Spleen (tissue), 7 donors: ENCODE measurements around the gene RUVBL1.

ENCODE experiments used
- CTCF ChIP-seq, 11 experiments: fragments of 200-600 bp in 7 of 11; fragments of 450-650 bp in 4 of 11; sonication (generic) in 4 of 11; IDR thresholded peaks in 8 of 11; conservative IDR thresholded peaks in 3 of 11; 1 replicate in 7 of 11; 2 replicates in 4 of 11; pipeline versions ENCODE4 v1.4.0 to v1.8.0; 2016 to 2021; ENCODE audit warnings: antibody characterized with exemption in 11 of 11, inconsistent platforms in 4 of 11, mild to moderate bottlenecking in 1 of 11
- POLR2AphosphoS5 ChIP-seq, 3 donors: sonication (generic); formaldehyde crosslinking; IDR thresholded peaks; one replicate each; pipeline ENCODE4 v1.5.1; 2017; ENCODE audit warnings: antibody characterized with exemption in 3 of 3
- donor health status: DM: no; HTN: no; CAD: no; lungs with moderate emphysema.
- donor health status: DM: no; HTN: no; CAD: no.
- donor health status: DM: no; HTN: no; CAD: no.

- no peak for TF ChIP-seq POLR2AphosphoS5 (IDR thresholded peaks at IDR 0.05)
- TF ChIP-seq CTCF (IDR thresholded peaks at IDR 0.05 in 8 of 11, conservative IDR thresholded peaks at IDR 0.05 in 3 of 11), result no peak
Measured at GRCh38 chr3:128094295-128095151, 29.1 kb downstream of the RUVBL1 start.
